IPS DF 6.9 (cell line): ENCODE data around the gene TMC8.

Source experiments
- DNase-seq: peaks from one replicate; pipeline ENCODE4 v3.0.0-alpha.2; 2013; ENCODE audit warnings: low read depth, low spot score
- H3K27ac ChIP-seq: one replicate; pipeline ENCODE4 v1.5.1; 2013; ENCODE audit warnings: low read length, control low read depth
- H3K27me3 ChIP-seq: 2 replicates; pipeline ENCODE4 v1.6.1; 2013; ENCODE audit warnings: mild to moderate bottlenecking, low read length; ENCODE audit not compliant: control insufficient read depth, insufficient read depth
- H3K36me3 ChIP-seq: 2 replicates; pipeline ENCODE4 v1.6.1; 2013; ENCODE audit warnings: low read length; ENCODE audit not compliant: control insufficient read depth, insufficient read depth
- H3K4me1 ChIP-seq: 2 replicates; pipeline ENCODE4 v1.6.1; 2013; ENCODE audit warnings: low read length; ENCODE audit not compliant: control insufficient read depth, insufficient read depth
- H3K4me3 ChIP-seq: 2 replicates; pipeline ENCODE4 v1.5.1; 2013; ENCODE audit warnings: mild to moderate bottlenecking, low read length
- H3K9me3 ChIP-seq: 2 replicates; pipeline ENCODE4 v1.6.1; 2013; ENCODE audit warnings: low read length, inconsistent platforms; ENCODE audit not compliant: control insufficient read depth, insufficient read depth
- WGBS: extraction: QIAGEN DNeasy Blood & Tissue Kit; methylation state at CpG from one replicate; pipeline ENCODE4 v1.1.7; 2013; ENCODE audit warnings: mixed read lengths, missing lambda C conversion rate; ENCODE audit not compliant: insufficient read length, insufficient coverage; 5-methylcytosine and 5-hydroxymethylcytosine counted together

TMC8 gene

GRCh38 chr17:78174346-78174869 lies 43.8 kb downstream of the TMC8 start:
- no peak for DNase-seq
- Histone ChIP-seq H3K4me3 (no peak overlapping the region), H3K36me3 (peaks cover 27% of the 10 kb centered on the region), H3K27ac (no peak overlapping the region), H3K27me3 (no peaks in the 10 kb centered on the region), H3K4me1 (no peaks in the 10 kb centered on the region; the same call in none of the 2 replicates), H3K9me3 (no peaks in the 10 kb centered on the region)
- WGBS = no CpG with 5 or more reads among the region's 15 CpGs

DNA sequence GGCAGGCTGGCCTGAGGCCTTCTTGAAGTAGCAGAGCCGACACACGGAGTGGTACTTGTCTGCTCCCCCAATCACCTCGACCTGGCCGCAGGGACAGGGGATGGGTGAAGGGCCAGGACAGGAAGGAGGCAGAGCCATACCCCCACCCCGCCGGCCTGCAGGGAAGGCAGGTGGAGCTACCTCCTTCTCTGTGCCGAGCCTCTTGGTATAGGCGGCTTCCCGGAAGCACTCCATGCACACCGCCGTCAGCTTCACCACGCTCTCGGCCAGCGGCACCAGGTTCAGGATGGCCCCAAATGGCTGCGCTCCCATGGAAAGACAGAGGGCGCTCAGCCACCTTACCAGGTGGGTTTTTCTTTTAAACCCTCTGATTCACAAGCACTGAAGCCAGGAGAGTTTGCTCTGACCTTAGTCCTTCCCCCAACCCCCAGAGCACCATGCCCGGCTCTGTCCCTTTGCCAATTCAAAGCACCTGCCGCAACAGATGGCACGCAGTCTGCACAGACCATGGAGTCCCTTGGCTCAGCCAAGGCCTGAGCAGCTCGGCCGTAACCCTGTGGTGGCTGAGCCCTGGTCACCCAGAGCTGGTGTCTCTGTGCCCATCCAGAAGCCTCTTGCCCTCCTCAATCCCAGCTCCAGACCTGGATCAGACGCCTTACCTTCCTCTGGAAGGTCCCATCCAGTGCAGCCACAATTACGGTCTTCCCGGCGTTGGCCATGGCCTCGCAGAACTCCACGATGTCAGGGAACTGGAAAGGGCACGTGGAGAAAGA lies 44.5 kb downstream of the TMC8 start:
- Histone ChIP-seq H3K27me3 (no peaks in the 10 kb centered on the region), H3K27ac (no peak overlapping the region), H3K4me1 (no peaks in the 10 kb centered on the region; the same call in none of the 2 replicates), H3K36me3 (peaks cover 31% of the 10 kb centered on the region), H3K4me3 (no peak overlapping the region), H3K9me3 (no peaks in the 10 kb centered on the region)
- no peak for DNase-seq
- no CpG with 5 or more reads among the region's 28 CpGs for WGBS

GRCh38 chr17:78175643-78175981 lies 45.0 kb downstream of the TMC8 start:
- Histone ChIP-seq H3K4me3 (no peak overlapping the region), H3K27me3 (no peaks in the 10 kb centered on the region), H3K36me3 (peaks cover 32% of the 10 kb centered on the region), H3K27ac (no peak overlapping the region), H3K4me1 (no peaks in the 10 kb centered on the region; the same call in none of the 2 replicates), H3K9me3 (no peaks in the 10 kb centered on the region)
- WGBS = no CpG with 5 or more reads among the region's 14 CpGs
- DNase-seq = no peak

DNA sequence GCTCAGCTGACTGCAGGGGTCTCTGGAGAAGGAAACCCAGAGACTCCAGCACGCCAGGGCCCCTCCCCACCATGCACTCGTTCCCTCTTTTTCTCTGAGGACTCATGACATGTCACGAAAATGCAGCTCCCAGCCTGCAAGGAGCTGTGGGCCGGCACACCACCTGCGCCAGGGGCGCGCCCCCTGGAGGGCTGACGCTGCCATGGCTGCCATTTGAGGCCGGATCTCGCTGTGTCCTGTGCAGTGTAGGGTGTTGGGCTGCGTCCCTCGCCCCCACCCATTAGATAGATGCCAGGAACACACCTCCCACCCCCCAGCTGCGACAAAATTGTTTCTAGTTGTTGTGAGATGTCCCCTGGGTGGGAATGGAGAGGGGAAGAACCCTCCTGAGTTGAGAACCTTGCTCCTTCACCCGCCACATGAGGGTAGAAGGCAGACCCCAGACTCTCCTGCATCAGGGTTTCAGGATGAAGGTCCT lies 46.0 kb downstream of the TMC8 start:
- no peak for DNase-seq
- Histone ChIP-seq H3K9me3 (no peaks in the 10 kb centered on the region), H3K36me3 (peaks cover 37% of the 10 kb centered on the region), H3K4me1 (no peaks in the 10 kb centered on the region; the same call in none of the 2 replicates), H3K27ac (no peak overlapping the region), H3K27me3 (no peaks in the 10 kb centered on the region), H3K4me3 (no peak overlapping the region)
- WGBS = no CpG with 5 or more reads among the region's 14 CpGs

- Histone ChIP-seq H3K36me3 (peaks cover 43% of the 10 kb centered on the region), H3K4me3 (no peak overlapping the region), H3K27ac (no peak overlapping the region), H3K27me3 (no peaks in the 10 kb centered on the region), H3K4me1 (no peaks in the 10 kb centered on the region; the same call in 1 of the 2 replicates), H3K9me3 (no peaks in the 10 kb centered on the region)
- no CpG with 5 or more reads among the region's 17 CpGs for WGBS
- no peak for DNase-seq
These were observed 48.8 kb downstream of the TMC8 start for GRCh38 chr17:78179372-78179771.

GRCh38 chr17:78180083-78180482 lies 49.5 kb downstream of the TMC8 start:
- no peaks in the 10 kb centered on the region for H3K27me3 ChIP-seq
- H3K9me3 ChIP-seq = no peaks in the 10 kb centered on the region
- no peak overlapping the region; the same call in 1 of the 2 replicates for H3K4me3 ChIP-seq
- no CpG with 5 or more reads among the region's 14 CpGs for WGBS
- peaks cover 43% of the 10 kb centered on the region for H3K36me3 ChIP-seq
- DNase-seq = no peak
- no peak overlapping the region for H3K27ac ChIP-seq
- peaks cover 3% of the 10 kb centered on the region; the same call in 1 of the 2 replicates for H3K4me1 ChIP-seq

DNA sequence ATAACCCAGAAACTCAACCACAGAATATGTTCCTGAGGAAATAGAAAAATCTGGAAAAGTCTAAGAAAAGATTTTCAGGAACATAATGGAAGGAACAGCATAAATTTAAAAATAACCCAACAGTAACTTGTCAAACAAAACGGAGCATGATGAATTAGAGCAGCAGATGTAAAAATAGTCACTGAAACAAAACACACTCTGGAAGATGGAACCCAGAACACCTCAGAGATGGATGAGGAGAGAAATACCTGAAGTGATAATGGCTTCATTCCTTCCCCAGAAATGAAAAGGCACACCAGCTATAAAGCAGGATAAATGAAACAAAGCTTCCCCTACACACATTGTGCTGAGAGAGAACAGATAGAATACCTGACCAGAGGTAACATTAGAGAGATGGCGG lies 49.9 kb downstream of the TMC8 start:
- H3K9me3 ChIP-seq = no peaks in the 10 kb centered on the region
- no peak for DNase-seq
- no CpG with 5 or more reads among the region's 2 CpGs for WGBS
- H3K27me3 ChIP-seq = no peaks in the 10 kb centered on the region
- H3K4me1 ChIP-seq = 0 out of 2 replicates have a peak, but pooled peaks cover 3% of the 10 kb centered on the region
- peaks cover 40% of the 10 kb centered on the region for H3K36me3 ChIP-seq
- no peak overlapping the region for H3K27ac ChIP-seq
- no peak overlapping the region for H3K4me3 ChIP-seq

GRCh38 chr17:78182504-78182903 lies 51.9 kb downstream of the TMC8 start:
- no peak for DNase-seq
- whole genome bisulfite sequencing = no CpG with 5 or more reads among the region's 13 CpGs
- Histone ChIP-seq H3K27me3 (no peaks in the 10 kb centered on the region), H3K4me3 (no peak overlapping the region), H3K27ac (no peak overlapping the region), H3K9me3 (no peaks in the 10 kb centered on the region), H3K36me3 (peaks cover 37% of the 10 kb centered on the region), H3K4me1 (0 out of 2 replicates have a peak, but pooled peaks cover 4% of the 10 kb centered on the region)

GRCh38 chr17:78183916-78184315 lies 53.3 kb downstream of the TMC8 start:
- Histone ChIP-seq H3K4me3 (no peak overlapping the region), H3K27ac (no peak overlapping the region), H3K4me1 (0 out of 2 replicates have a peak, but pooled peaks cover 4% of the 10 kb centered on the region), H3K36me3 (peaks cover 30% of the 10 kb centered on the region), H3K9me3 (no peaks in the 10 kb centered on the region), H3K27me3 (no peaks in the 10 kb centered on the region)
- WGBS = no CpG with 5 or more reads among the region's 12 CpGs
- DNase-seq = no peak

DNA sequence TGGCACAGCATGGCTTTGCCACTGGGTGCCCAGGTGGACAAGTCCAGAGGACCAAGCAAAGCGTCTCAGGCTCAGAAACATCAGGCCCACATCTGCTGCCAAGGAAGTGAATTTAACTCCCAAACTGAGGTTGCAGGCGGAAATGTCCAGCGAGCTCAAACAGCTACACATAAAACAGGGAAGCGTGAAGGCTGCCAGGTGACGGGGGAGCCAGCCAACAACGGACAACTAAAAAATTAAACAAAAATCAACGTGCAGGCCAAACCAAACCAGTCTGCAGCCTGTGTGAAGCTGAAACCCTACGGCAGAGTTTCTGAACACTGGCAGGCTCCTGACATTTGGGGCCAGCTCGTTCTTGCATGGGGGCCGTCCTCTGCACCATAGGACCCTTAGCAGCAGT lies 53.8 kb downstream of the TMC8 start:
- Histone ChIP-seq H3K4me3 (no peak overlapping the region), H3K9me3 (no peaks in the 10 kb centered on the region), H3K27me3 (no peaks in the 10 kb centered on the region), H3K36me3 (peaks cover 26% of the 10 kb centered on the region), H3K4me1 (0 out of 2 replicates have a peak, but pooled peaks cover 4% of the 10 kb centered on the region), H3K27ac (no peak overlapping the region)
- no CpG with 5 or more reads among the region's 10 CpGs for WGBS
- no peak for DNase-seq
